ENCODE measurements around the gene BFSP2. TPM values are rescaled to one million over a fixed set of nuclear protein-coding genes. Genes with fewer than 3 reads are reported as not detected.
"Not testable (repeated sequence)": the region's sequence is repeated elsewhere in the genome, so short reads cannot be mapped to it uniquely, and the experiment has no call there.

Gene BFSP2
- total RNA-seq, 2 experiments from 2014 or later, result 0.33 TPM; not detected in 1

DNA sequence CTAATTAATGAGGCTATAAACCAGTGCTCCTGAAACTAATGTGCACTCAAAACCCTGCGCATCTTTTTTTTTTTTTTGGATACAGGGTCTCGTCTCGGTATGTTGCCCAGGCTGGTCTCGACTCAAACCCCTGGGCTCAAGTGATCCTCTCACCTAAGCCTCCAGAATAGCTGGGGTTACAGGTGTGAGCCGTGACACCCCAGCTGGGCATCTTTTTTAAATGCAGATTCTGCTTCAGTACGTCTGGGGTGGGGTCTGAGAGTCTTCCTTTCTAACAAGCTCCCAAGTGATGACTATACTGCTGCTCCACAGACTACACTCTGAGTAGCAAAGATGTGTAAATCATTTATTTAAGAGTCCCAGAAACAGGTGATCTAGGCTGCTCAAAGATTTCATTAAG, 73.0 kb downstream of the BFSP2 start:
- Mint-ChIP-seq H3K4me1 (peaks cover 46% of the 10 kb centered on the region), H3K9me3 (no peaks in the 10 kb centered on the region), H3K4me3 (no peak overlapping the region), H3K27me3 (no peaks in the 10 kb centered on the region), H3K36me3 (ENCODE audit: low read depth) (no peaks in the 10 kb centered on the region), H3K27ac (no peak overlapping the region)
- CTCF ChIA-PET, result interaction anchor here (0.6 to 0.8 kb wide), 2 partner anchors 17 to 330 kb away, joined by 3 read pairs; no protein-coding TSS in a partner anchor
- DNase-seq, result no peak
- POLR2A ChIA-PET, result no interaction called here

DNA sequence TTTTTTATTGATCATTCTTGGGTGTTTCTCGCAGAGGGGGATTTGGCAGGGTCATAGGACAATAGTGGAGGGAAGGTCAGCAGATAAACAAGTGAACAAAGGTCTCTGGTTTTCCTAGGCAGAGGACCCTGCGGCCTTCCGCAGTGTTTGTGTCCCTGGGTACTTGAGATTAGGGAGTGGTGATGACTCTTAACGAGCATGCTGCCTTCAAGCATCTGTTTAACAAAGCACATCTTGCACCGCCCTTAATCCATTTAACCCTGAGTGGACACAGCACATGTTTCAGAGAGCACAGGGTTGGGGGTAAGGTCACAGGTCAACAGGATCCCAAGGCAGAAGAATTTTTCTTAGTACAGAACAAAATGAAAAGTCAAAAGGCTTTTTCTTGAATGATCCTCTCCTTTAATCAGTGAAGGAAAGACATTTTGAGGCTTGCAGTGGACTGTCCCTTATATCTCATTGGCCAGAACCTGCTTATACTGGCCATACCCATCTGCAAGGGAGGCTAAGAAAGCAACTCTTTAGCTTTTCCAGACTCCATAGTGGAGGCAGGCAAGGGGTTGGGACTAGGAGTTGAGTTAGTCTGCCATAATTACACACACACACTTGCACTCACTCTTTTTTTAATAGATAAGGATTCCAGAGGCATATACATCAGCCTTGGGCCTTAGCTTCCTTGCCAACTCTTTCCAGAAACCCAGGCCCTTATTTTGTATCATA, 73.8 kb downstream of the BFSP2 start:
- CTCF ChIA-PET, result interaction anchor here (0.6 to 1.3 kb wide), 3 partner anchors 11 to 329 kb away, joined by 3 to 4 read pairs (median 3); no protein-coding TSS in a partner anchor
- POLR2A ChIA-PET; H3K4me3 Mint-ChIP-seq; H3K9me3 Mint-ChIP-seq; DNase-seq; H3K36me3 Mint-ChIP-seq (ENCODE audit: low read depth); H3K27me3 Mint-ChIP-seq: not testable (repeated sequence)
- Mint-ChIP-seq H3K27ac (peak overlapping the region; percentile 83), H3K4me1 (peaks cover 48% of the 10 kb centered on the region)

DNA sequence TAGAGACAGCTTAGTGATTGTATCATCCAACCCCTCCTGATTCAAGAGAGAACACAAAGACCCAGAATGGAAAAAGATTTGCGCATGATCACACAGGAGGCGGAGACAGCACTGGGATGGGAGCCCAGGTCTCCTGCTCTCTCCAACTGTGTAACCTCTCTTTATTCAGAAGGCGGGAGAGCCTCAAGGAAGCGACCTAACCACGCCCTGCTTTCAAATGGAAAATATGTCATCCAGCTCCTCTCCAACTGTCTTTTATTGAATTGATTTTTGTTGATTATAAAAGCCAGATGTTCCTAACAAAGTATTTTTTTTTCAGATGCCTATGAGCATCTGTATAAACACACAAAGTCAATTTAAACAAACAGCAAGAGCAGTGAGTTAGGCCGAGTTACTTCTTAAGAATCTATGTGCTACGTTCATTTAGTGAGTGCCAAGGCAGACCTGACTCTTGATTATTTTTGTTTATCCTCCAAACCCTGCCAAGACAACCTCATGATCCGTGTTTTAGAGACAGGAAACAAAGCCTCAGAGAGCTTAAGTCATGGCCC, 74.5 kb downstream of the BFSP2 start:
- CTCF ChIA-PET, result interaction anchor here (1.0 to 2.8 kb wide), 3 partner anchors 11 to 17 kb away, joined by 3 to 10 read pairs (median 4); no protein-coding TSS in a partner anchor
- POLR2A ChIA-PET, result no interaction called here
- H3K27ac Mint-ChIP-seq, result peak overlapping the region; percentile 83

DNA sequence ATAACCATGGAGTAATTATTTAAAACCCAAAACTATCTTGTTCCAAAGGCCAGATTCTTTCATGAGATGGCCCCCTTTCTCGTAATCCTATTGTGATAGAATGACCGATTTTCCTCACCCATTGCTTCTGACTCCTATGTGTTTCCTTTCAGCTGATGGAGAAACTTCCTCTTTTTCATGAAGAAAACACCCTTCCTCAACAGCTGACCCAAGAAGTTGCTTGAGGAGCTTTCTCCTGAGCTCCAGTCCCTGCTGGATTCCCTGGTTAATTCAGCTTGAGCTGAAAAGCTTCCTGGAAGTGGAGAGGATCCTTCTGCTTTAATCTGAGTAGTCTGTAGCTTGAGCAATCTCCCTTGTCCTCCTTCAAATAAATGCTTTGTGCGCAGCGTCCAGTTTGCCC, 75.0 kb downstream of the BFSP2 start:
- Mint-ChIP-seq H3K9me3 (no peaks in the 10 kb centered on the region), H3K27ac (peak overlapping the region; percentile 83), H3K36me3 (ENCODE audit: low read depth) (no peaks in the 10 kb centered on the region), H3K4me3 (no peak overlapping the region), H3K27me3 (no peaks in the 10 kb centered on the region), H3K4me1 (peaks cover 54% of the 10 kb centered on the region)
- no peak for DNase-seq
- CTCF ChIA-PET, result interaction anchor here (1.0 to 2.8 kb wide), 3 partner anchors 12 to 17 kb away, joined by 3 to 10 read pairs (median 6); no protein-coding TSS in a partner anchor
- POLR2A ChIA-PET, result no interaction called here

More for the DNA sequence above, 74.5 kb downstream of the BFSP2 start:
- Mint-ChIP-seq H3K4me1 (peaks cover 52% of the 10 kb centered on the region), H3K27me3 (no peaks in the 10 kb centered on the region), H3K36me3 (ENCODE audit: low read depth) (no peaks in the 10 kb centered on the region), H3K9me3 (no peaks in the 10 kb centered on the region), H3K4me3 (no peak overlapping the region)
- no peak for DNase-seq

DNA sequence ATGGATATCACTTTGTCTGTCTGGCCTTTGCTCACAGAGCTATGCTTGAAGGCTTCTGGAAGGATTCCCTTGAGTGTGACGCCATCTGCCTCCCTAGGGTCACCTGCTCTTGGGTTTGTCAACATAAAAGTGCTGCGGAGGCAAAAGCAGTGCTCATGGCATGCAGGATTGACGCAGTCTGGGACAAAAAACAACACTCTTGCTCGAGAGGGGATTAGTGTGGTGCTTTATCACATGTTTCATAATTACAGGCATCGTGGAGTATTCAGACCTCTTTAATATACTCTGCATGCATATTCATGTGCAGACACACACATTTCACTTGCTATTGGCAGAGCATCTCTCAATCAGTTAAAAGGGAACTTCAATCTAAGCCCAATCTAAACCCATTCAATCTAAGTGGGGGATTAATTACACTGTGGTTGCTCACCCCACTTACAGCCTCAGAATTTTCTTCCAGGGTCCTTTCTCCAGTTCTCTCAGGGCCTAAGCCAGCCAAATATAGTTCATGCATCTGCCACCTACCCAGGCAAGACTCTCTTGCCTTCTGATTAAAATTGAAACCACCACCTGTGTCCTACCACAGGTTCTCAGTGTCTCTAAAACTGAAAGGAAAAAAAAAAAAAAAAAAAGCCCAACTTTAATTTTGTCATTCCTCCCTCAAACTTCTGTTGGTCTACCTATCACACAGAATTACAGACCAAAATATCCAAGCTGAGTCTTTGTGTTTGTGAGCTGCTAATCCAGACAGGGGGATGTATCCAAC, 75.6 kb downstream of the BFSP2 start:
- H3K36me3 Mint-ChIP-seq (ENCODE audit: low read depth), result no peaks in the 10 kb centered on the region
- CTCF ChIA-PET, result interaction anchor here (0.6 to 2.8 kb wide), 4 partner anchors 13 to 267 kb away, joined by 3 to 10 read pairs (median 6); no protein-coding TSS in a partner anchor
- DNase-seq, result peak; percentile 58
- H3K27ac Mint-ChIP-seq, result peak overlapping the region; percentile 83
- POLR2A ChIA-PET, result interaction anchor here (0.6 kb wide), 1 partner anchor 11 kb away, joined by 3 read pairs; no protein-coding TSS in a partner anchor
- no peaks in the 10 kb centered on the region for H3K27me3 Mint-ChIP-seq
- no peak overlapping the region for H3K4me3 Mint-ChIP-seq
- H3K4me1 Mint-ChIP-seq, result peaks cover 57% of the 10 kb centered on the region
- no peaks in the 10 kb centered on the region for H3K9me3 Mint-ChIP-seq

DNA sequence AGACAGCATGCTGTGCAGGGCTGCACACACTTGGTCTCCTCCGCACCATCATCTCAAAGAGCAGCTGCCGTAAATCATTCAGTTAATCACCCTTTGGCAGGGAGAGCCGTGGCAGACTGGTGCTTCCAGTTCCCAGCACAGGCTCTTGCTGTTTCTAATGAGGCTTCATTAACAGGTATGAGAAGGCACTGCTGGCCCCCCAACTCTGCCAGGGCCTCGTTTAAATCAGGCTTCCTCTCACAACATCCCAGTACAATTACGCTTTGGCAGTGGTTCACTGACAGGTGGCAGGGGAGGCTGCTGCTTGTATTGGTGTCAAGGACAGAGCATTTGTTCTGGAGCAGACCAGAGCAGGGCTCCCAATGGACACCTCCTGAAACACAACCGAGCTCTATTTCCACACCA, 77.1 kb downstream of the BFSP2 start:
- Mint-ChIP-seq H3K9me3 (no peaks in the 10 kb centered on the region), H3K27ac (no peak overlapping the region), H3K4me1 (peaks cover 60% of the 10 kb centered on the region), H3K27me3 (no peaks in the 10 kb centered on the region), H3K4me3 (no peak overlapping the region), H3K36me3 (ENCODE audit: low read depth) (no peaks in the 10 kb centered on the region)
- CTCF ChIA-PET, result interaction anchor here (1.0 to 2.8 kb wide), 2 partner anchors 9 to 14 kb away, joined by 4 to 10 read pairs; no protein-coding TSS in a partner anchor
- POLR2A ChIA-PET, result no interaction called here
- DNase-seq, result no peak

DNA sequence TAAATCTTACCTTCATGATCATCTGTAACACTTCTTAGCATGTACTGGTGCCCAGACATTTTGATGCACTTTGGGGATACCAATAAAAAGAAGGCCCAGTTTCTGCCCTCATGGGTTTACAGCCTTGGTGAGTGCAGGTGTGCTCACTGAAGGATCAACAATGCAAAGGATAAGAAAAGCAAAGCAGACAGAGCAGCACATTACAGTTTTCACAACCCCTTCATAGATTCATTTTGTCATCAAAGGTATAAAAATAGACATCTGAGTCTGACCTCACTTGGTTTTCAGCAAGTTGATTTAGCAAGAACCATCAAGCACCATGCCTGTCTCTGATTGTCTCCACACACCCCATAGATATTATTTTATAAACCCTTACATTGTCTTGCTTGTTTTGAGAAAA, 77.6 kb downstream of the BFSP2 start:
- CTCF ChIA-PET, result interaction anchor here (1.0 to 2.8 kb wide), 2 partner anchors 9 to 14 kb away, joined by 4 to 10 read pairs; no protein-coding TSS in a partner anchor

DNA sequence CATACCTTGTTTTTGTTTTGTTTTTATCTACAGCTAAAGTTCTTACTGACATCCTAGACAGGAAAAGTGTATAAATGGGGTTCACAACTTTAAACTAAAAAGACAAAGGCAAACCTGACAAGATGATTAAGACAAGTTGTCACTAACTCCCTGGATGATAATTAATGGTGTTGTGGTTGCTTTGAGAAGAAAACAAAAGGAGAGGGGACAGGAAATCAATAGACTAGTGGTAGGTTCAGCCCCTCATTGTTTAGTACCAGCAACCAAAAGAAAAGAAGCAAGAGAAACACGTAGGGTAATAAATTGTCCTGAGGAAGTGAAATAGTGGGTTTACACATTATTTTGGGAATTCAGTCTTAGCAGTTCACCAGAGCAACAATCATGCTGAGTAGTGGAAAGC, 78.8 kb downstream of the BFSP2 start:
- H3K27ac Mint-ChIP-seq, result no peak overlapping the region
- peaks cover 60% of the 10 kb centered on the region for H3K4me1 Mint-ChIP-seq
- no peak overlapping the region for H3K4me3 Mint-ChIP-seq
- H3K36me3 Mint-ChIP-seq (ENCODE audit: low read depth), result no peaks in the 10 kb centered on the region
- H3K27me3 Mint-ChIP-seq, result no peaks in the 10 kb centered on the region
- no peak for DNase-seq
- ChIA-PET POLR2A (no interaction called here), CTCF (interaction anchor here (1.0 to 4.3 kb wide), 2 partner anchors 11 to 12 kb away, joined by 5 to 18 read pairs; no protein-coding TSS in a partner anchor)
- no peaks in the 10 kb centered on the region for H3K9me3 Mint-ChIP-seq

More for the DNA sequence above, 77.6 kb downstream of the BFSP2 start:
- no peak overlapping the region for H3K4me3 Mint-ChIP-seq
- POLR2A ChIA-PET, result no interaction called here
- no peaks in the 10 kb centered on the region for H3K9me3 Mint-ChIP-seq
- peaks cover 60% of the 10 kb centered on the region for H3K4me1 Mint-ChIP-seq
- H3K27ac Mint-ChIP-seq, result no peak overlapping the region
- no peak for DNase-seq
- H3K36me3 Mint-ChIP-seq (ENCODE audit: low read depth), result no peaks in the 10 kb centered on the region
- no peaks in the 10 kb centered on the region for H3K27me3 Mint-ChIP-seq

DNA sequence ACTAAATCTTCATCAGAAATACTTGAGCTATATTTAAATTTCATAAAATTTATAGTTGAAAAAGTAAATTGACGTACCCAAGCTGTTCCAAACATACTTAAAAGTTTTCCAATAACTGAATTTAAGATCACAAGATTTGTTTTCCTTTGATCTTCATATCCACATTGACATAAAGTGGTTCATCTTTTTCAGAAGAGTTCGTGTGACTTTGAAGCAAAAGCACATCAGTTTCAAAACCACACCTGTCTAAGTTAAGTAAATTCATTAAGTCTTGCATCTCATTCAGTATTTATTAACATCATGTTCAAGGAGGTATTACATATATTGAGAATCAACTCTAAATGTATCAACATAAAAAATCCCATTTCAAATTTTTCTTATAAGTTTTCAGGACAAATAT, 79.5 kb downstream of the BFSP2 start:
- CTCF ChIA-PET, result interaction anchor here (1.0 to 4.3 kb wide), 2 partner anchors 11 kb away, joined by 5 to 18 read pairs; no protein-coding TSS in a partner anchor
- H3K27me3 Mint-ChIP-seq, result no peaks in the 10 kb centered on the region
- H3K27ac Mint-ChIP-seq, result no peak overlapping the region
- H3K9me3 Mint-ChIP-seq, result no peaks in the 10 kb centered on the region
- POLR2A ChIA-PET, result no interaction called here
- no peaks in the 10 kb centered on the region for H3K36me3 Mint-ChIP-seq (ENCODE audit: low read depth)
- H3K4me1 Mint-ChIP-seq, result peaks cover 53% of the 10 kb centered on the region
- no peak overlapping the region for H3K4me3 Mint-ChIP-seq
- no peak for DNase-seq

DNA sequence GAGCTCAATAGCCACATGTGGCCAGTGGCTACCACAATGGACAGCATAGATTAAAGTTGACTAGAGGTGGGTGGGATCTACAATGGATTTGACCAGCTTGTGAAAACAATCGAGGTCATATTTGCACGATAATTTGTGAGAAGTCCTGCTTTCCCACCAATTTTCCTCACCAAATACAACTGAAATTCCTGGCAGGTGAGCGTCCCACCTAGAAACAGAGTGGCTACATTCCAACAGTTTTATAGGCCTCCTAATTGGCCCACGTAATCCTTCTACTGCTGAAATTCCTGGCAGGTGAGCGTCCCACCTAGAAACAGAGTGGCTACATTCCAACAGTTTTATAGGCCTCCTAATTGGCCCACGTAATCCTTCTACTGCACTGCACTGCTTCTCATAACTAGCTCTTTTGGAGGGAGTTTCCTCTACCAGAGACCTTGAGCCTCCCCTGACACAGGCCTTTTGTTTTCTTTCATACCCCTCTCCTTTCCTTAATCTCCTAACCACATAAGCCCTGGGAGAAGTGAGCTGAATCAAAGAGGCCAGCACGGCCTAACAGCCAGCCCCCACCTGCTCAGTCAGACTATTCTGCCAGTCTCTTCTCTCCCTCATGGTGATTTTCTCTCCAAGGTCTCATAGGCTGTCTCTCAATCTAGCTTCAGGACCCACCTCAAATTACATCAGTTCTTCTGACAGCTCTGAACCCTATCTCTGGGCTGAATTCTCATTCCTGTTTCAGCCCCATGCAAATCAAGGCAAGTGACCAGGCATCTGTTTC, 80.2 kb downstream of the BFSP2 start:
- Mint-ChIP-seq H3K4me1 (peaks cover 46% of the 10 kb centered on the region), H3K9me3 (no peaks in the 10 kb centered on the region), H3K36me3 (ENCODE audit: low read depth) (no peaks in the 10 kb centered on the region), H3K27ac (peak overlapping the region; percentile 32), H3K4me3 (no peak overlapping the region), H3K27me3 (no peaks in the 10 kb centered on the region)
- ChIA-PET POLR2A (no interaction called here), CTCF (interaction anchor here (0.9 to 4.3 kb wide), 4 partner anchors 10 to 94 kb away, joined by 3 to 18 read pairs (median 4); no protein-coding TSS in a partner anchor)
- DNase-seq, result no peak

DNA sequence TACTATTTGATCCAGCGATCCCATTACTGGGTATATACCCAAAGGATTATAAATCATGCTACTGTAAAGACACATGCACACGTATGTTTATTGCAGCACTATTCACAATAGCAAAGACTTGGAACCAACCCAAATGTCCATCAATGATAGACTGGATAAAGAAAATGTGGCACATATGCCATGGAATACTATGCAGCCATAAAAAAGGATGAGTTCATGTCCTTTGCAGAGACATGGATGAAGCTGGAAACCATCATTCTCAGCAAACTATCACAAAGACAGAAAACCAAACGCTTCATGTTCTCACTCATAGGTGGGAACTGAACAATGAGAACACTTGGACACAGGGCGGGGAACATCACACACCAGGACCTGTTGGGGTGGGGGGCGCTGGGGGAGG, 82.6 kb downstream of the BFSP2 start:
- POLR2A ChIA-PET; CTCF ChIA-PET; H3K9me3 Mint-ChIP-seq; H3K27me3 Mint-ChIP-seq; H3K36me3 Mint-ChIP-seq (ENCODE audit: low read depth); H3K27ac Mint-ChIP-seq; H3K4me3 Mint-ChIP-seq; DNase-seq: not testable (repeated sequence)
- H3K4me1 Mint-ChIP-seq, result peaks cover 22% of the 10 kb centered on the region

DNA sequence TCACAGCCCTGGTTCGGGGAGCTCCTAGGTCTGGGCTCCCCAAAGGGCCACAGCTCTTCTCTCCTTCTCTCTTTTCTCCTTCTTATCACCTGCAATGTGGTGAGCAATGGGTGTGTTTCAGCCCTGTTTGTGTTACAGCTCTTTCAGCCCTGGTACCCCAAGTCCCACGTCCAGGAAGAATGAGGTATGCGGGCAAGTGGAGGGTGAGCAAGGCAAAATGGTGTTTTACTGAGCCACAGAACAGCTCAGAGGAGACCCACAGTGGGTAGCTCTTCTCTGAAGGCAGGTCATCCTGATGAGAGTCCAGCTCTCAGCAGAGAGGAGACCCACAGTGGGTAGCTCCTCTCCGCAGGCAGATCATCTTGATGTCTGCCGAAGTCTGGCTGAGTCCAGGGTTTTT, 86.8 kb downstream of the BFSP2 start:
- H3K36me3 Mint-ChIP-seq (ENCODE audit: low read depth), result peaks cover 6% of the 10 kb centered on the region
- CTCF ChIA-PET, result interaction anchor here (1.8 kb wide), 1 partner anchor 86 kb away, joined by 7 read pairs; the partner anchor contains the start of gene CDV3
- no peaks in the 10 kb centered on the region for H3K27me3 Mint-ChIP-seq
- no peak overlapping the region for H3K4me3 Mint-ChIP-seq
- H3K9me3 Mint-ChIP-seq, result peaks cover 7% of the 10 kb centered on the region
- peaks cover 32% of the 10 kb centered on the region for H3K4me1 Mint-ChIP-seq
- H3K27ac Mint-ChIP-seq, result no peak overlapping the region
- POLR2A ChIA-PET, result no interaction called here
- DNase-seq, result no peak
